ENCODE measurements around the gene TMEM165.

Gene TMEM165

DNA sequence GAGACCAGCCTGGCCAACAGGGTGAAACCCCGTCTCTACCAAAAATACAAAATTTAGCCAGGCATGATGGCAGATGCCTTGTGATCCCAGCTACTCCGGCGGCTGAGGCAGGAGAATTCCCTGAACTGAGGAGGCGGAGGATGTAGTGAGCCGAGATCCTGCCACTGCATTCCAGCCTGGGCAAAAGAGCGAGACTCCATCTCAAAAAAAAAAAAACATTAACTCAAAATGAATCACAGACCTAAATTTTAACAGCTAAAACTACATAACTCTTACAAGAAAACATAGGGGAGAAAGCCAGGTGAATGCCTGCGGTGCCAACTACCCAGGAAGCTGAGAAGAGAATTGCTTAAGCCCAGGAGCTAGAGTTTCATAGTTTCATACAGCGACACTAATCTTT lies 54.8 kb downstream of the TMEM165 start:
- no peak for TF ChIP-seq SIN3A (IDR thresholded peaks at IDR 0.05; ENCODE audit: borderline replicate concordance, insufficient read depth, low read length)
- no peak for TF ChIP-seq TAF1 (IDR thresholded peaks at IDR 0.05; ENCODE audit: borderline replicate concordance, insufficient read depth, low read length)
- no peak for TF ChIP-seq FOXP2 (optimal IDR thresholded peaks at IDR 0.05; ENCODE audit: borderline replicate concordance, extremely low read depth, extremely low read length, insufficient read depth)
- TF ChIP-seq, protein P1, sequence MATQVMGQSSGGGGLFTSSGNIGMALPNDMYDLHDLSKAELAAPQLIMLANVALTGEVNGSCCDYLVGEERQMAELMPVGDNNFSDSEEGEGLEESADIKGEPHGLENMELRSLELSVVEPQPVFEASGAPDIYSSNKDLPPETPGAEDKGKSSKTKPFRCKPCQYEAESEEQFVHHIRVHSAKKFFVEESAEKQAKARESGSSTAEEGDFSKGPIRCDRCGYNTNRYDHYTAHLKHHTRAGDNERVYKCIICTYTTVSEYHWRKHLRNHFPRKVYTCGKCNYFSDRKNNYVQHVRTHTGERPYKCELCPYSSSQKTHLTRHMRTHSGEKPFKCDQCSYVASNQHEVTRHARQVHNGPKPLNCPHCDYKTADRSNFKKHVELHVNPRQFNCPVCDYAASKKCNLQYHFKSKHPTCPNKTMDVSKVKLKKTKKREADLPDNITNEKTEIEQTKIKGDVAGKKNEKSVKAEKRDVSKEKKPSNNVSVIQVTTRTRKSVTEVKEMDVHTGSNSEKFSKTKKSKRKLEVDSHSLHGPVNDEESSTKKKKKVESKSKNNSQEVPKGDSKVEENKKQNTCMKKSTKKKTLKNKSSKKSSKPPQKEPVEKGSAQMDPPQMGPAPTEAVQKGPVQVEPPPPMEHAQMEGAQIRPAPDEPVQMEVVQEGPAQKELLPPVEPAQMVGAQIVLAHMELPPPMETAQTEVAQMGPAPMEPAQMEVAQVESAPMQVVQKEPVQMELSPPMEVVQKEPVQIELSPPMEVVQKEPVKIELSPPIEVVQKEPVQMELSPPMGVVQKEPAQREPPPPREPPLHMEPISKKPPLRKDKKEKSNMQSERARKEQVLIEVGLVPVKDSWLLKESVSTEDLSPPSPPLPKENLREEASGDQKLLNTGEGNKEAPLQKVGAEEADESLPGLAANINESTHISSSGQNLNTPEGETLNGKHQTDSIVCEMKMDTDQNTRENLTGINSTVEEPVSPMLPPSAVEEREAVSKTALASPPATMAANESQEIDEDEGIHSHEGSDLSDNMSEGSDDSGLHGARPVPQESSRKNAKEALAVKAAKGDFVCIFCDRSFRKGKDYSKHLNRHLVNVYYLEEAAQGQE (IDR thresholded peaks at IDR 0.05; ENCODE audit: insufficient read depth in 1 of 2, low read depth in 2 of 2, low read length in 2 of 2) = no peak
- TF ChIP-seq POLR2AphosphoS5 (IDR thresholded peaks at IDR 0.05; ENCODE audit: low read depth, low read length) = no peak

DNA sequence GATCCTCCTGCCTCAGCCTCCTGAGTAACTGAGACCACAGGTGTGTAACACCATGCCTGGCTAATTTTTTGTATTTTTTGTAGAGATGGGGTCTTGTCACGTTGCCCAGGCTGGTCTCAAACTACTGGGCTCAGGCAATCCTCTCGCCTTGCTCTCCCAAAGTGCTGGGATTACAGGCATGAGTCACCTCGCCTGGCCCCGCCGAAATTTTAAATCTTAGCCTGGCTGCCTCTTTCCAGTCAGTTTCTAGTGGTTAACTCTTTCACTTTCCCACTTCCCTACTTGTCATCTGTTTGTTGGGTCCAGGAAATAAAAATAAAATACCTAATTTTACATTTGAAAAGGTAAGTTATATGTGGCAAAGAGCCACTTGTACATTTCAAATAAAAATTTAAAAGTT lies 62.4 kb downstream of the TMEM165 start:
- no peak for TF ChIP-seq FOXP2 (optimal IDR thresholded peaks at IDR 0.05; ENCODE audit: borderline replicate concordance, extremely low read depth, extremely low read length, insufficient read depth)
- no peak for TF ChIP-seq SIN3A (IDR thresholded peaks at IDR 0.05; ENCODE audit: borderline replicate concordance, insufficient read depth, low read length)
- TF ChIP-seq, protein P1 (IDR thresholded peaks at IDR 0.05; ENCODE audit: insufficient read depth in 1 of 2, low read depth in 2 of 2, low read length in 2 of 2) = no peak
- no peak for TF ChIP-seq POLR2AphosphoS5 (IDR thresholded peaks at IDR 0.05; ENCODE audit: low read depth, low read length)
- no peak for TF ChIP-seq TAF1 (IDR thresholded peaks at IDR 0.05; ENCODE audit: borderline replicate concordance, insufficient read depth, low read length)

DNA sequence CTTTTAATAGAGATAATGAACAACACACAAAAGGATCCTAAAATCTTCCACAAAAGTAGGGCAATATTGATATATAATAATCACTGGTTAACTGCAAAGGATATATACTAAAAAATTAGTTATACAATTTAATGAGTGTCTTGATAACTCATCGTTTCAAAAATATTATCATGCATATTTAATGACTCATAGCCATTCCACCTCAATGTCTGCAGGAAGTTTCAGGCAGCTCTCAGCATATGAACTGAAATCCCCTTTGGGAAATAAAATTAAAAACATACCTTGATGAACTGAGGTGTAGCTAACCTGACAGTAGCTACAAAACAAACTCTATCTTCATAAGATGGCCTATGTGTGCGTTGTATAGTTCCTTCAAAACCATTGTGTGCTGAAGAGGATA lies 62.9 kb downstream of the TMEM165 start:
- TF ChIP-seq POLR2AphosphoS5 (IDR thresholded peaks at IDR 0.05; ENCODE audit: low read depth, low read length) = no peak
- TF ChIP-seq SIN3A (IDR thresholded peaks at IDR 0.05; ENCODE audit: borderline replicate concordance, insufficient read depth, low read length) = no peak

DNA sequence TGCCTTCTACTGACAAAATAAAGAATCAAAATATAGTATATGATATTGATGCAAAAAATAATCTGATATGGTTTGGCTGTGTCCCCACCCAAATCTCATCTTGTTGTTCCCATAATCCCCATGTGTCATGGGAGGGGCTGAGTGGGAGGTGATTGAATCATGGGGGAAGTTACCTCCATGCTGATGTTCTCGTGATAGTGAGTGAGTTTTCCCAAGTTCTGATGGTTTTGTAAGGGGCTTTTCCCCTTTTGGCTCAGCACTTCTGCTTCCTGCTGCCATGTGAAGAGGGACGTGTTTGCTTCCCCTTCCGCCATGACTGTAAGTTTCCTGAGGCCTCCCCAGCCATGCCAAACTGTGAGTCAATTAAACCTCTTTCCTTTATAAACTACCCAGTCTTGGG lies 70.2 kb downstream of the TMEM165 start:
- TF ChIP-seq TAF1 (IDR thresholded peaks at IDR 0.05; ENCODE audit: borderline replicate concordance, insufficient read depth, low read length) = no peak
- TF ChIP-seq SIN3A (IDR thresholded peaks at IDR 0.05; ENCODE audit: borderline replicate concordance, insufficient read depth, low read length) = no peak
- TF ChIP-seq FOXP2 (optimal IDR thresholded peaks at IDR 0.05; ENCODE audit: borderline replicate concordance, extremely low read depth, extremely low read length, insufficient read depth) = no peak
- TF ChIP-seq, protein P1 (IDR thresholded peaks at IDR 0.05; ENCODE audit: insufficient read depth in 1 of 2, low read depth in 2 of 2, low read length in 2 of 2) = no peak
- TF ChIP-seq POLR2AphosphoS5 (IDR thresholded peaks at IDR 0.05; ENCODE audit: low read depth, low read length) = no peak

DNA sequence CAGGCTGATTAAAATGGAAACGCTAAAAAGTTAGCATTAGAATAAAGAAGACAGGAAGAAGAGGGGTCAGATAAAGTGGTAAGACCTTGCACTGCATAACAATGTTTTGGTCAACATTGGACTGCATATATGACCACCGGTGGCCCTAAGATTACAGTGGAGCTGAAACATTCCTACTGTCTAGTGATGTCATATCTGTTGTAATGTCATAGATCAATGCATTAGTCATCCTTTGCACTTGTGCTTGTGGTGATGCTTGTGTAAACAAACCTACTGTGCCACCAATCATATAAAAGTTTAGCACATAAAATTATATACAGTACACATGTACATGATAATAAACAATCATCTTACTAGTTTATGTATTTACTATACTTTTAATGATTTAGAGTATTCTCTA lies 73.0 kb downstream of the TMEM165 start:
- TF ChIP-seq POLR2AphosphoS5 (IDR thresholded peaks at IDR 0.05; ENCODE audit: low read depth, low read length) (no peak), TAF1 (IDR thresholded peaks at IDR 0.05; ENCODE audit: borderline replicate concordance, insufficient read depth, low read length) (no peak), SIN3A (IDR thresholded peaks at IDR 0.05; ENCODE audit: borderline replicate concordance, insufficient read depth, low read length) (no peak), FOXP2 (optimal IDR thresholded peaks at IDR 0.05; ENCODE audit: borderline replicate concordance, extremely low read depth, extremely low read length, insufficient read depth) (no peak)
- TF ChIP-seq, protein P1 (IDR thresholded peaks at IDR 0.05; ENCODE audit: insufficient read depth in 1 of 2, low read depth in 2 of 2, low read length in 2 of 2) = no peak

Data from PFSK-1 (cell line).